Measurements from ENCODE around the gene TP53I11.

The TP53I11 gene

GRCh38 chr11:44885065-44885810 lies 65.4 kb downstream of the TP53I11 start:
- DNase-seq (ENCODE audit: low spot score), result peak; percentile 71

DNA sequence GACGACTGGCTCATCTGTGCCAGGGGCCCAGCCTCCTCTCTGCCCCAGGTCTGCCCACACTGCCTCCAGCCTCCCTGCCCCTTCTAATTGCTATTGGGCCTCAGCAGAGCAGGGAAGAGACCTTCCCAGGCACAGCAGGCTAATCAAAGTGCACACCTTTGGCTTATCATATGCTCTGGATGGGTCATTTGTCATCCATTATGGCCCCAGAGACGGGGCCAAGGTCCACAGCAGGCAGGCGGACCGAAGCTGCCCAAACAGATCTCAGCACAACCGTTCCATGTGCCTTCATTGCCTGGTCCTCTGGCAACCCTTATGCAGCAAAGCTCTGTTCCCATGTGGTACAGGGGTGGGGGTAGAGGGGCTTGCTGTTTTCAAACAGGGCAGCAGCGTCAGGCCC lies 66.6 kb downstream of the TP53I11 start:
- DNase-seq (ENCODE audit: low spot score), result no peak

GRCh38 chr11:44883277-44883676 lies 67.4 kb downstream of the TP53I11 start:
- DNase-seq (ENCODE audit: low spot score), result no peak
